GM18868 (cell line): ENCODE measurements around the gene ARL9.
"Not testable (repeated sequence)": the region's sequence is repeated elsewhere in the genome, so short reads cannot be mapped to it uniquely, and the experiment has no call there.

Experiments used
- ATAC-seq: cut with Tn5 transposase; IDR thresholded peaks from one replicate; pipeline ENCODE4 v1.9.1; 2021; ENCODE audit warnings: mild to moderate bottlenecking, moderate library complexity; ENCODE audit not compliant: unreplicated experiment

ARL9 gene, protein sequence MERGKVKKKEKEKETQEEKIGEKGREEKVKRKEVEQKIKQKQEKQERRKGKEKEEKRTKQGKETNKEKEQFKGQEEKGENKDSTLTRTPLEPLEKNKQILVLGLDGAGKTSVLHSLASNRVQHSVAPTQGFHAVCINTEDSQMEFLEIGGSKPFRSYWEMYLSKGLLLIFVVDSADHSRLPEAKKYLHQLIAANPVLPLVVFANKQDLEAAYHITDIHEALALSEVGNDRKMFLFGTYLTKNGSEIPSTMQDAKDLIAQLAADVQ

DNA sequence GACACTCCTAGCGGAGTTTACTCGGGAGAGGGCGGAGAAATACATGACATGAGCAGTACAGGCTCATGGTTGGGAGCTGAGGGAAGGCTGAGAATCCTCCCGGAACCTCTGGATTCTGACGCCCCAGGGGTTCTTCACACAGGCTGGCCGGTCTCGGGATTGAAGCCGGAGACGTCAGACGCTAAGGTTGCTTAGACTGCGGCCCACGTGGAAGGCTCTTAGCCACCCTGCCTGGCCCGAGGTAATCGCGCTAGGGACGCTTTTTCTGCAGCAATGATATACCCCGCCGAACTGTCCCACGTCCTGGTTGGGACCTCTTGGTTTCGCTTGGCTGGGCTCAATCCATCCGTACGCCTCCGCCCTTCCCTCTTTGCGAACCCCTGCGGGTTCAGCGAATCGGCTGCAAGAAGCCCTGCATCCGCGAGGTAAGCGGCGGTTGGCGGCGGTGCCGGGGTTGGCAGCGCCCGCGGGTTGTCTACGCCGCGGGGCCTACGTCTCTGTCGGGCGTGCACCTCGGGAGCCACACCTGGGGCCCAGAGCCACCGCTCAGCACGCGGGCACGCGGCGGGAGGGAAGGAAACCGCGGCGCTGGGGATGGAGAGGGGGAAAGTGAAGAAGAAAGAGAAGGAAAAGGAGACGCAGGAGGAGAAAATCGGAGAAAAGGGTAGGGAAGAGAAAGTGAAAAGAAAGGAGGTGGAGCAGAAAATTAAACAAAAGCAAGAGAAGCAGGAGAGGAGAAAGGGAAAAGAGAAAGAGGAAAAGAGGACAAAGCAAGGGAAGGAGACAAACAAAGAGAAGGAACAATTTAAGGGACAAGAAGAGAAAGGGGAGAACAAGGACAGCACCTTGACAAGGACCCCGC, at the start of gene ARL9:
TSS of gene ARL9 (plus strand) at position 523 of the 862 bp plus-strand sequence. CDS start at position 595, 72 bp downstream.
- ATAC-seq: peak; percentile 80

DNA sequence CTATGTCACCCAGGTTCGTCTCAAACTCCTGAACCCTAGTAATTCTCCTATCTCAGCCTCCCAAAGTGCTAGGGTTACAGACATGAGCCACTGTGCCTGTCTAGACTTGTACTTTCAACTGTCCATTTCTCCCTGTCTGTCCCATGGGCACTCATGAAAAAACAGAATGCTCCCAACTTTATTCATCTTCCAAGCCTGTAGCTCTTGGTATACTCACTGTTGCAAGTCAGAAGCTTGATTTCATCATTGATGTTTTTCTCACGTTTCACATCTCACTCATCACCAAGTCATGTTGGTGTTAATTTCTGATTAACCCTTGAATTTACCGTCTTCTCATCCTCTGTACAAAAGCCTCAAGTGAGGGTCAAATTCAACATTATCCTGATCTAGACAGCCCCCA, 45.5 kb upstream of the ARL9 start:
- no peak for ATAC-seq

DNA sequence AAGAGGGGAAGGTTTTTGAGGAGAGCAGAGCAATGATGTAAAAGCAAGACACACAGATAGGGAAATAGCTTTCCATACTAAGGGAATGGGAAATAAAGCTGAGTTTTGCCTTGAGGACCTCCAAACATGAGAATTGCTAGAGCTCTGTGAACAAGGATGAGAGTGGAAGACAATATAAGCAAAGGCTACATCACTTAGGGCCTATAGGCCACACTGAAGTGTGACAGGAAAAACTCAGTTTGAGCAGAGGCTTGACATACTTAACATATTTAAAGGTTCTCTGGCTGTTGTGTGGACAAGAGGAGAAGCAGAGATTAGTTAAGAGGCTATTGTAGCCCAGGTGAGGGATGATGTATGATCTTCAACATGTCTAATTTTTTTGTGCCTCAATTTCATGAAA, 43.4 kb upstream of the ARL9 start:
- no peak for ATAC-seq

DNA sequence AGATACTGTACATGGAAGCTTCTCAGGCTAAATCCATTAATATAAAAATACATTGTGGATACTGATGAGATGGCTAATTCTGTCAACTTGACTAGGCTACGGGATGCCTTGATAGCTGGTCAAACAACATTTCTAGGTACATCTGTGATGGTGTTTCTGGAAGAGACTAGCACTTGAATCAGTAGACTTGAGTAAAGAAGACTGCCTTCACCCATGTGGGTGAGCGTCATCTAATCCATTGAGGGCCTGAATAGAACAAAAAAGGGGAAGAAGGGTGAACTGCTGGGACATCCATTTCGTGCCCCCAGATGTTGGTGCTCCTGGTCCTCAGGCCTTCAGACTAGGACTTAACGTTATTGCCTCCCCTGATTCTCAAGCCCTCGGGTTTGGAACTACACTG, 41.9 kb upstream of the ARL9 start:
- no peak for ATAC-seq

DNA sequence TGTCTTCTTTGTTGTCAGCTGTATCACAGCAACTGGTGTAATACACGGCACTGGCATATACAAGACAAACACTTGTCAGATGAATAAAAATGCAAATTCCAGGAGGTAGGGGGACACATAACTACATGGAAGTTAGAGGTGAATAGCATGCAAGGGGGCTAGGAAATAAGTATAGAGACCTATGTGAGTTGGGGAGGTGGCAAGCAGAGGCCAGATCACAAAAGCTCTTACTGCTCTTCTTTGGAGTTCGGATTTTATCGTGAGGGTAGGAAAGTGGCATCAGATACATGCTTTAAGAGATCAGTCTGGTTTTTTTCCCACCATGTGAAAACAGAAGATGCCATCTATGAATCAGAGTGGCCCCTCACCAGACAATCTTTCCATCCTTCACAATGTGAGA, 41.0 kb upstream of the ARL9 start:
- no peak for ATAC-seq

DNA sequence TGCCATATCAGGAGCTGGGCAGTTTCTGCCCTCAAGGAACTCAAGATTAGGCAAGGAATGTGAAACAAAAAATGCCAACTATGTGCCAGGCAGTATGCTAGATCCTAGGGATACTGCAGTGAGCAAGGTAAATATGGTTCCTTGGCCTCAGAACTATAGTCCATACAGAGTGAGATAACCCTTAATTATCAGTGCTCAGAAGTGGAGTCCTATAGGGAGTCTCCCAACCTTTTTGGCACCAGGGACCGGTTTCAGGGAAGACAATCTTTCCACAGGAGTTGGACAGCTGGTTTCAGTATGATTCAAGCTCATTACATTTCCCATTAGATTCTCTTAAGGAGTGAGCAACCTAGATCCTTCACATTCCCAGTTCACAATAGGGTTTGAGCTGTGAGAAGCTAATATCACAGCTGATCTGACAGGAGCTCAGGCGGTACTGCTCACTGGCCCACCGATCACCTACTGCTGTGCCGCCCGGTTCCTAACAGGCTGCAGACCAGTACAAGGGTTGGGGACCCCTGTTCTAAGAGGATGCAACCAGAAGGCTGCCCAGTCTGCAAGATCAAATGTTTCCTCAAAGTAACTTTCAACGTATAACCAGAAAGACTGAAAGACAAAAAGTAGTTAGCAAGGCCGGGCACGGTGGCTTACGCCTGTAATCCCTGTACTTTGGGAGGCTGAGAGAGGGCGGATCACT, 39.8 kb upstream of the ARL9 start:
- no peak for ATAC-seq

DNA sequence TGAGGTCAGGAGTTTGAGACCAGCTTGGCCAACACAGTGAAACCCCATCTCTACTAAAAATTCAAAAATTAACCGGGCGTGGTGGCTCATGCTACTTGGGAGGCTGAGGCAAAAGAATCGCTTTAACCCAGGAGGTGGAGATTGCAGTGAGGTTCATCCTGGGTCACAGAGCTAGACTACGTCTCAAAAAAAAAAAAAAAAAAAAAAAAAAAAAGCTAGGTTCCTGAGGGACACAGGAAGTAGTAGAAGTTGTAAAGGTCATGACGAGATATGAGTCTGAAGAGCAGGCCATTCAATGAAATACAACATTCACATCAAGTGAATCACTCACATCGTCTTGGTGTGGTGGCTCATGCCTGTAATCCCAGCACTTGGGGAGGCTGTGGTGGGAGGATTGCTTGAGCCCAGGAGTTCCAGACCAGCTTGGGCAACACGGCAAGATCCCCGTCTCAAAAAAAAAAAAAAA, 39.3 kb upstream of the ARL9 start:
- not testable (repeated sequence) for ATAC-seq

DNA sequence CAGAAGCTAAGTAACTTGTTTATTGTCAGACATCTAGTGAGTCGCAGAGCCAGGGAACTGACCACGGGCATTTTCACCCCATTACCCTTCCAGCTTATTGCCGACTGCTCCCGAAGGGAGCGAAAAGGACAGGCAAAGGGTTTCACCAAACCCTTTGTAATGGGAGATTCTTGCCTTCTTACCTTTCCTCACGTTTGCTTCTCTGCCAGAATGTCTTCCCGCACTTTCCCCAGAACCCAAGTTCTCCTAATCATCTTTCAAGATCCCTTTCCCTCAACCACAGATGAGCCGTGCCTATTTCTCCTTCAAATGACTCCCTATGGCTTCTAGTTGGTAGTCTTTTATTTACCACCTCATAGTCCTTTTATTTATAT, 38.7 kb upstream of the ARL9 start:
- no peak for ATAC-seq

GRCh38 chr4:56467284-56468096, 38.1 kb upstream of the ARL9 start, which contains the start of gene SRP72:
Gene SRP72 (plus strand): TSS chr4:56467617. CDS start chr4:56467636, 19 bp downstream.
- peak; percentile 93 for ATAC-seq

DNA sequence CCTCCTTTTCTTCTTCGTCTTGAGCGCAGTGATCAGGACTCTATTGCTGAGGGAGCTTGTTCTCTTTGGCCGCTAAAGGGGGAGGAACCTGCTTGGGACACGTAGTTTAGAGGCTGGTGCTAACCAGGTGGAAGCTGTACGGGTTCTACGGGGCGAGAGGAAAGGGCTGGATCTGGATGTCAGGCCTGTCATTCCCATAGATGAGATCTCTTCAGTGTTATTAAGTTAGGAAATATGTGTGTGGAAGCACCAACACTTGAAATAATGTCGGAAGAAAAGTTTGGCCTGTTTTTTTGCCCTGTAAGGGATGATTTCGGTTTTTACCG, 37.5 kb upstream of the ARL9 start:
- ATAC-seq: peak; percentile 47

GRCh38 chr4:56469489-56470210, 35.9 kb upstream of the ARL9 start:
- no peak for ATAC-seq

GRCh38 chr4:56475917-56476316, 29.7 kb upstream of the ARL9 start:
- ATAC-seq: peak; percentile 91

DNA sequence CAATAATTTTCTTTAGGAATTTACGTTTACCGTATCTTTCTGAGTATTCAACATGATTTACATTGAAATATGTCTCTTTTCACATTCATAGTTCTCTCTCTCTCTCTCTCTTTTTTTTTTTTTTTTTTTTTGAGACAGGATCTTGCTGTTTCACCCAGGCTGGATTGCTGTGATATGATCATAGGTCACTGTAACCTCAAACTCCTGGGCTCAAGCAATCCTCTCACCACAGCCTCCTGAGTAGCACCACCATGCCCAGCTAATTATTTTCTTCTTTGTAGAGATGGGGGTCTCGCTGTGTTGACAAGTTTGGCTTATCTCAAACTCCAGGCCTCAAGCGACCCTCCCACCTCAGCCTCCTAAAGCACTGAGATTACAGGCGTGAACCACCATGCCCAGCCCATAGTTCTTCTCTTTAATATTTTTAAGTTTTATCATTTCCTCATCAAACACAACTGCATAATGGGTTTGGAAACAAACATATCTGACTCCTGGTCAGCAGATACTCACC, 28.3 kb upstream of the ARL9 start:
- no peak for ATAC-seq

- no peak for ATAC-seq
Measured at GRCh38 chr4:56480691-56481090, 24.9 kb upstream of the ARL9 start.

DNA sequence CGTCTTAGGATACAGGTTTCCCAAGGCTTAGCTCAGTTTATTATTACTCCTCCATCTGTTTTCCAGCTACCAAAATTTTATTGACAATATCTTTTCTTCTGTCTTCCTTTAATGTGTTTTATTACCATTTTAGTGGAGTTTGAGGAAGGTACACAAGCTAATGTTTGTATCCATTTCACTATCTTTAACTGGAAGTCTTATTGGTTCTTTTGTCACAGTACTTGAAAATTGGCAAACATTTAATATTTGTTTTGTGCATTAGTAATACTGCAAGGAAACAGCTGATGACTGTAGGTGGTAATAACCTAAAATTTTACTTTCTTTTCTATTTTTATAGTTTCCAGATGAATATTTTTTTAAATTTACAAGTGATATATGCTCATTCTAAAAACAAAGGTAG, 9.3 kb upstream of the ARL9 start:
- no peak for ATAC-seq

DNA sequence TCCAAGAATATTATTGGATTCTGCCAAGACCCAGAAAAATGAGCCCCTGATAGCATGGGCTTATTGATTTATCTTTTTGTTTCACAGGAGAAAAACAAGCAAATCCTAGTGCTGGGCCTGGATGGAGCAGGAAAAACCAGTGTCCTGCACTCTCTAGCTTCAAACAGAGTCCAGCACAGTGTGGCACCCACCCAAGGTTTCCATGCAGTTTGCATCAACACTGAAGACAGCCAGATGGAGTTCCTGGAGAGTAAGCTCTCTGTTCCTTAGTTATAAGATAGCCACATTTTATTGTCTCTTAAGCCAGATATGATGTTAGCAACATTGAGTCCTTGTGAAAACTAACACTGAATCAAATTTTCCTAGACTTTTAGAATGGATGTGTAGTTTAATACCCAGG, 5.5 kb downstream of the ARL9 start:
- no peak for ATAC-seq

- ATAC-seq: no peak
Measured at GRCh38 chr4:56512166-56512565, 6.6 kb downstream of the ARL9 start.

DNA sequence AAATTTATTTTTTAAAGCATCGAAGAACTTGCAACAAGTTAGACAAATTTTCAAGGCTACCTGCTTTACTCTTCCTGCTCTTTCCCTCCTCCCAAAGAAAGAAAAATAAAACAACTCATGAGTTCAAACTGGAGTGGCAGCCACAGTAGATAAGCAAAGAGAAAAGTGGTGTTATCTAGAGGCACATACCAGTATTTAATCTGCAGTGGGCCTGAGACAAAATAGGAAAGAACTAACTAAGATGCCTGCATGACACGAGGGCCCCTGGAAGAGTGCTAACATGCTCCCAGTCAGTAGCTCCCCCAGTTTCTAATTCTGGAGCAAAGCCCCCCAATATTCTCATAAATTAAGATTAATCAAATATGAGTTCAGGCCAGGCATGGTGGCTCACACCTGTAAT, 7.9 kb downstream of the ARL9 start:
- no peak for ATAC-seq

DNA sequence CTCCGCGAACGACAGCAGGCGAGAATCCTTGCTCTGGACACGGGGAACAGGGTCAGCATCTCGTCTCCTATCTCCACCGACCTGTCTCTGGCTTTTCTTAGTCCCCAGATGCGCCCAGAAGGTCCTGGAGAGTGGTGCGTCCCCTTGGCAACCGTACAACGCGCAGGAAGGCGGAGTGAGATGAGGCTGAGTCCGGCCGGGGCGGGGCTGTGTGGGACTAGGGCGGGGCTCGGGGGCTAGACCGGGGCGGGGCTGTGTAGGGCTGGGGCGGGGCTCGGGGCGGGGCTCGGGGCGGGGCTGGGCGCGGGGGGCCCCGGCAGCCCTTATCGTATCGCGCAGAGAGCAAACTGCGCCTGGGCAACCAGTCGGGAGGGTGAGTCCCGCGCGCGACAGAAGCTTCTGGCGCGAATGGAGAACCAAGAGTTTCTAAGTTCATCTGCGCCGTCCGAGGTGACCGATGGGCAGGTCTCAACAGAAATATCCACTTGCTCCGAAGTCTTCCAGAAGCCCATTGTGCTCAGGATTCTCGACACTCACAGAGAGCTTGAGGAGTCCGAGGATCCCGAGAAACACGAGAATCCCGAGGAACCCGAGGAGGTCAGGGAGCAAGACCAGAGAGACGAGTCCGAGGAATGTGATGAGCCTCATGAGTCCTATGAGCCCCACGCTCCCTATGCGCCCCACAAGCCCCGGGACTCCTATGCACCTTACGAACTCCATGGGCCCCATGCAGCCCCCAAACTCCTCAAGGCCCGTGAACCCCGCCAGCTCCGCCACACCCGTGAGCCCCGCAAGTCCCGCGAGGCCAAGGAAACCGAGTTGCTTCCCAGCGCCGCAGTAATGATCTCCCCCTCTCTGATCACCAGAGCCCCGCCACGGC, 24.9 kb downstream of the ARL9 start:
- ATAC-seq: peak; percentile 98
